HPDE6-E6E7 (cell line): ENCODE data around the gene AMZ1.
A peak's percentile ranks its signal among the peaks of the same experiment; 100 is the strongest.
"Not testable (repeated sequence)": the region's sequence is repeated elsewhere in the genome, so short reads cannot be mapped to it uniquely, and the experiment has no call there.

Experiments used
- DNase-seq: peaks from one replicate; pipeline ENCODE4 v3.0.0; 2011; ENCODE audit warnings: missing footprints; ENCODE audit errors: extremely low spot score

The AMZ1 gene

GRCh38 chr7:2668401-2668800 lies 19.6 kb upstream of the AMZ1 start:
- no peak for DNase-seq

GRCh38 chr7:2670171-2670570 lies 17.8 kb upstream of the AMZ1 start:
- no peak for DNase-seq

GRCh38 chr7:2670720-2671391 lies 17.1 kb upstream of the AMZ1 start:
- peak; percentile 54 for DNase-seq

GRCh38 chr7:2673214-2673613 lies 14.8 kb upstream of the AMZ1 start:
- DNase-seq, result not testable (repeated sequence)

GRCh38 chr7:2673934-2674333 lies 14.1 kb upstream of the AMZ1 start:
- no peak for DNase-seq

- no peak for DNase-seq
These were observed 12.7 kb upstream of the AMZ1 start for GRCh38 chr7:2675256-2675764.

GRCh38 chr7:2676576-2676975 lies 11.4 kb upstream of the AMZ1 start:
- not testable (repeated sequence) for DNase-seq

GRCh38 chr7:2678454-2678853 lies 9.5 kb upstream of the AMZ1 start:
- not testable (repeated sequence) for DNase-seq

- DNase-seq, result not testable (repeated sequence)
These were observed 8.6 kb upstream of the AMZ1 start for GRCh38 chr7:2679135-2680127.

GRCh38 chr7:2680256-2680655 lies 7.7 kb upstream of the AMZ1 start:
- DNase-seq, result no peak

- DNase-seq, result peak; percentile 70
These were observed 7.1 kb upstream of the AMZ1 start for GRCh38 chr7:2680792-2681490.

- DNase-seq, result no peak
These were observed 5.8 kb upstream of the AMZ1 start for GRCh38 chr7:2681929-2682799.

GRCh38 chr7:2684501-2684900 lies 3.5 kb upstream of the AMZ1 start:
- DNase-seq, result no peak

- no peak for DNase-seq
These were observed 1.9 kb upstream of the AMZ1 start for GRCh38 chr7:2686101-2686500.

- no peak for DNase-seq
These were observed 598 bp upstream of the AMZ1 start for GRCh38 chr7:2687338-2687869.

GRCh38 chr7:2688409-2689342 lies 674 bp downstream of the AMZ1 start:
- DNase-seq, result no peak

- DNase-seq, result no peak
These were observed 1.4 kb downstream of the AMZ1 start for GRCh38 chr7:2689343-2689847.

GRCh38 chr7:2689951-2690705 lies 2.1 kb downstream of the AMZ1 start:
- no peak for DNase-seq
